Esophagus squamous epithelium (tissue), 4 donors: ENCODE measurements around the gene COL23A1.

Experiments
- POLR2A ChIP-seq, 4 donors: fragments of 450-650 bp; IDR thresholded peaks; one replicate each; pipeline ENCODE4 v1.6.1; 2017; ENCODE audit warnings: antibody characterized with exemption in 4 of 4, mild to moderate bottlenecking in 4 of 4, moderate library complexity in 3 of 4
- TF ChIP-seq, protein P1 (sequence below), 6 experiments: fragments of 450-650 bp in 4 of 6; fragments of 200-600 bp in 2 of 6; sonication (generic) in 2 of 6; IDR thresholded peaks; one replicate each; pipeline ENCODE4 v1.5.1; 2016 to 2019; ENCODE audit warnings: antibody characterized with exemption in 6 of 6, mild to moderate bottlenecking in 4 of 6, moderate library complexity in 4 of 6

DNA sequence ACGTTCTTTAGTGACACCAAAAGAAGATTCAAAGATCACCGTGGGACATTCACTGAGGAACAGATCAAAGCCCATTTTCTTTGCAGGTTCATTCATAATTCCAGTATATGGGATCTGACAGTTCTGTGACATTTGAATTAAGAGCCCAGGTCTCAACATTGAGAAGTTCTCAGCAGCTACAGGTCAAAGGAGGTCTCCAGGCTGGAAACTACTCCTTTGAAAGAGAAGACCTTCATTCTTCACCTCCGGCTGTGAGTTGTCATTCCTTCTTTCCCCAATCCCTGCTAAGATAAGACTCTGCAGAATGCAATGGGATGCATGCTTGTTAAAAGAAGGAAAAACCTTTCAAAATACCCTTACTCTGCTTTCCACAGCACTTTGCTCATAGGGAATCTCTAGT, 79.0 kb downstream of the COL23A1 start:
- TF ChIP-seq, protein P1, sequence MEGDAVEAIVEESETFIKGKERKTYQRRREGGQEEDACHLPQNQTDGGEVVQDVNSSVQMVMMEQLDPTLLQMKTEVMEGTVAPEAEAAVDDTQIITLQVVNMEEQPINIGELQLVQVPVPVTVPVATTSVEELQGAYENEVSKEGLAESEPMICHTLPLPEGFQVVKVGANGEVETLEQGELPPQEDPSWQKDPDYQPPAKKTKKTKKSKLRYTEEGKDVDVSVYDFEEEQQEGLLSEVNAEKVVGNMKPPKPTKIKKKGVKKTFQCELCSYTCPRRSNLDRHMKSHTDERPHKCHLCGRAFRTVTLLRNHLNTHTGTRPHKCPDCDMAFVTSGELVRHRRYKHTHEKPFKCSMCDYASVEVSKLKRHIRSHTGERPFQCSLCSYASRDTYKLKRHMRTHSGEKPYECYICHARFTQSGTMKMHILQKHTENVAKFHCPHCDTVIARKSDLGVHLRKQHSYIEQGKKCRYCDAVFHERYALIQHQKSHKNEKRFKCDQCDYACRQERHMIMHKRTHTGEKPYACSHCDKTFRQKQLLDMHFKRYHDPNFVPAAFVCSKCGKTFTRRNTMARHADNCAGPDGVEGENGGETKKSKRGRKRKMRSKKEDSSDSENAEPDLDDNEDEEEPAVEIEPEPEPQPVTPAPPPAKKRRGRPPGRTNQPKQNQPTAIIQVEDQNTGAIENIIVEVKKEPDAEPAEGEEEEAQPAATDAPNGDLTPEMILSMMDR (IDR thresholded peaks at IDR 0.05) = no peak
- TF ChIP-seq POLR2A (IDR thresholded peaks at IDR 0.05) = no peak
